GM21786 (cell line): ENCODE data around the gene SPATA9.

Experiments
- ATAC-seq: cut with Tn5 transposase; IDR thresholded peaks from one replicate; pipeline ENCODE4 v1.9.1; 2021; ENCODE audit not compliant: unreplicated experiment

SPATA9 gene, protein sequence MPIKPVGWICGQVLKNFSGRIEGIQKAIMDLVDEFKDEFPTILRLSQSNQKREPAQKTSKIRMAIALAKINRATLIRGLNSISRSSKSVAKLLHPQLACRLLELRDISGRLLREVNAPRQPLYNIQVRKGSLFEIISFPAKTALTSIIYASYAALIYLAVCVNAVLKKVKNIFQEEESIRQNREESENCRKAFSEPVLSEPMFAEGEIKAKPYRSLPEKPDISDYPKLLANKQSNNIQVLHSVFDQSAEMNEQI

GRCh38 chr5:95682891-95683290 is at the start of gene SPATA9:
SPATA9 (minus strand) TSS chr5:95682991; CDS start chr5:95682854, 137 bp downstream.
- ATAC-seq: no peak

DNA sequence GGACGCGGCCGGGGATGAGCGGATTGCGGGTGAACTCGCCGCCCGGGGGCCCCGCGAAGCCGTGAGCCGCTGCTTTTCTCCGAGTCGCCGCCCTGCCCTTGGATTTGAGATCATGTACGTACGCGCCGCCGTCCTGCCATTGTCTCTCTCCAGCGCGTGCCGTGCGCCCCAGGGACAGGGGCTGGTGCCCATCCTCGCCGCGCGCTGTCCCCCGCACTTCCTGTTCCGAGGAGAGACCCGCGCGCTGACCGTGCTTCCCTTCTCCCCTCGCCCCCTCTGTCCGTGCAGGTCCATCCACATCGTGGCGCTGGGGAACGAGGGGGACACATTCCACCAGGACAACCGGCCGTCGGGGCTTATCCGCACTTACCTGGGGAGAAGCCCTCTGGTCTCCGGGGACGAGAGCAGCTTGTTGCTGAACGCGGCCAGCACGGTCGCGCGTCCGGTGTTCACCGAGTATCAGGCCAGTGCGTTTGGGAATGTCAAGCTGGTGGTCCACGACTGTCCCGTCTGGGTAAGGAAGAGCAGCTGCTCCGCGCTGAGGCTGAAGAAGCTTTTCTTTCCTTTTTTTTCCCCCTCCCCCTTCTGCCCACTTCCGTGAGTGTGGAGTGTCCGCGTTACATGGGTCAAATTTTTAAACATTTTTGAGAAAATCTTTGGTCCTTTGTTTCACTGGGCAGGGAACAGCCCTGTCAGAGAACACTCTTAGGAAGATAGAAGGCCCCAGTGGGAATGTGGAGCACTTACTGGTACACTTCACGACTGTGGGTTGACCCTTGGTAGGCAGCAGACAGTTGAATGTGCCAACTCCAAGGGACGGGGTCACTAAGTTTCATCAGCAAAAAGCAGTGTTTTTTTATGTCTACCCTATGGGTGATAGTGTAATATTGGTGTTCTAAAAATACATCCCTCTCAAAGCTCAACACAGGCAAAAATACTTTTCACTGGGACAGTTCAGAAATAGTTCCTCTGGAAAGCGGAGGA is 49.1 kb upstream of the SPATA9 start:
- ATAC-seq: peak; percentile 29

GRCh38 chr5:95730730-95731570 is 48.2 kb upstream of the SPATA9 start, which contains the start of gene RHOBTB3:
RHOBTB3 (plus strand) TSS chr5:95731336; CDS start chr5:95731683, 347 bp downstream.
- peak; percentile 38 for ATAC-seq

DNA sequence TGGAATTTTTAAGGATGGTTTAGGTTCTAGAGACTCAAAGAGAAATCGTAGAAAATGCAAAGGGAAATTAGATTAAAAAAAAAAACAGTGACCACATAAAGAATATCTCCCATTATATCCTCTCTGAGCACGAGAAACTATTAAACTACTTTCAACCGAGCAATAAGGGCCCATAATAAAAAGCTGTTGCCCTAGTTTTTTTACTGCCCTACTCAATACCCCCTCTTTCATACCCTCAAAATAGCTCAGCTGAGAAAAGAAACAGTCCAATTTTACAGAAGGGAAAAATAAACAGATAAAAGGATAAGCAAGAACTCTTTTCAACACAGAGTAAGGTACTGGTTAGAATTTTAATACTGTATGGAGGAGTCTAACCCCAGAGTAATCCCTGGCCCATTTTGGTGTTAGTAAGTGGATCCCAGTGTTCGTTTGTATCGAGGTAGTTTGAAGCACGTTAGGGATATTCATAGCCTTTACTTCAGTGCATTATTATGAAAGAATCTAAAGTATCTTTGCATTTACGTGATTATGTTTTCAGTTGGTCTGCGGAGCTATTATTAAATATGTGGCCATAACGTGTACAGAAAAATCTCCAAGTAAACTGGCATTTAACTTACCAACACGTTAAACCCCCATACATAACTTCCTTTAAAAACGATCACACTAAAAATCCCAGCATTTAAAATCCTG is 47.4 kb upstream of the SPATA9 start:
- ATAC-seq: no peak

DNA sequence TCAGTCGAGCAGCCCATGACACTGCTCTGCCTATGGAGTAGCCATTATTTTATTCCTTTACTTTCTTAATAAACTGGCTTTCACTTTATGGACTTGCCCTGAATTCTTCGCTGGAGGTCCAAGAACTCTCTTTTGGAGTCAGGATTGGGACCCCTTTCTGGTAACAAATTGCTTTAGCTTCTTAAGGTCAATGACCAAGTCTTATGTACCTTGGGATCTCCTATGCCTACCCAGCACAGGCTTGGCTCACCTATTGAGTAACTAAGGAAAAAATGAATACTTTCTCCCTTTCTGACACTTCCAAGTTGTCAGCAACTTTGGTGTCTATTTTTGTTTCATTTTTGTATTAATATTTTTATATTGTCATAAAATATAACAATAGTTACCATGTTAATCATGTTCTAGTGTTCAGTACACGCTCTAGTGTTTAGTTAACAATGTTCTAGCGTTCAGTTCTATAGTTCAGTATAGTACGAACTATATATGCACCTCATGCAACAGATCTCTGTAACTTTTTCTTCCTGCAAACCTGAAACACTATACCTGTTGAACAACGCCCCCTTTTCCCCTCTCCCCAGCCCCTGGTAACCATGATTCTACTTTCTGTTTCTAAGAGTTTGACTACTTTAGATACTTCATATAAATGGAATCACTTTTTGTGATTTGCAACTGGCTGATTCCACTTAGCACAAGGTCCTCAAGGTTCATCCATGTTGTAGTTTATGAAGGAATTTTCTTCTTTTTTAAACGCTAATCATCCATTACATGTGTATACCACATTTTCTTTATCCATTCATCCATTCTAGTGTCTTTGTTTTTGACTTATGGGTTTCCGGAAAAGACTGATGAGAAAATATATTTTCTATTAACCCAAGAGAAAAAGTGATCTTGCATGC is 46.6 kb upstream of the SPATA9 start:
- ATAC-seq: no peak

GRCh38 chr5:95728494-95729114 is 45.8 kb upstream of the SPATA9 start:
- ATAC-seq: no peak

DNA sequence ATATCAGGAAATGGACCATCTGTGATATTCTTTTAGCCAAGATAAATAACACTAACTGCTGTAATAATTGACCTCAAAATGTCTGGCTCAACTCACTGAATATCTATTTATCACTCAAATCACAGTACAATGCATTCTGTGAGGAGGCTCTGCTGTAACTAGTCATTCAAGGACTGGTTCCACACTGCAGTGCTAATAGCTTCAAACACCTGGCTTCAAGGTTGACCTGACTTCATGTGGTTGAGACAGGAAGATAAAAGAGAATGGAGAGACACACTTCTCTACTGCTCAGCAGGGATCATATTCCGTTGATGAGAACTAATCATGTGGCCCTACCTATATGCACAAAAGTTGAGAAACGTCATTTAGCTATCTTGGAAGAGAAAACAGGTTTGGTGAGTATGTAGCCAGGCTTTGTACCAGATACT is 45.0 kb upstream of the SPATA9 start:
- no peak for ATAC-seq

GRCh38 chr5:95726811-95727763 is 44.3 kb upstream of the SPATA9 start:
- no peak for ATAC-seq

GRCh38 chr5:95725937-95726810 is 43.4 kb upstream of the SPATA9 start:
- ATAC-seq: peak; percentile 34

- no peak for ATAC-seq
Observed at GRCh38 chr5:95725071-95725820, 42.5 kb upstream of the SPATA9 start.

GRCh38 chr5:95723632-95724369 is 41.0 kb upstream of the SPATA9 start:
- ATAC-seq: no peak

GRCh38 chr5:95721582-95722295 is 38.9 kb upstream of the SPATA9 start:
- no peak for ATAC-seq

GRCh38 chr5:95720094-95720786 is 37.4 kb upstream of the SPATA9 start:
- no peak for ATAC-seq

DNA sequence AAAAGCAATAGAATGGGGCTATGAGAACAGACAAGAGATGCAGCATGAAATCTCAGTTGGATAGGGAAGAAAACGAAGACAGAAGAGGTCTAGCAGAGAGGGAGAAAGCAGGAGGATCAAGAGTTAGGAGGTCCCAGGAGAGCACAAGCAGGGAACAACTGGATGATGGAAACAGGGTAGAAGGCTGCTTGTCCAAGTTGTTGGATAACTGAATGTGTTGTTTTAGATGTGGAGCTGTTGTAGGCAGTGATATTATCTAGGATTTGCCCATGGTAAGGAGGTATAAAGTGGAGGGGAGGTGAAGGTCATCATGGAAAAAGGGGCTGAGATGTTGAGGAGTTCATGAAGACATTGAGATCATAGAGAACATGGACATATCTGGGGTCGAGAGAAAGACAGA is 35.9 kb upstream of the SPATA9 start:
- no peak for ATAC-seq
